Ammon's horn (tissue), 1 donor: ENCODE data around the gene NCCRP1.

Source experiments
- DNase-seq: peaks from one replicate; pipeline ENCODE4 v3.0.0-alpha.2; 2016; ENCODE audit warnings: low spot score

The NCCRP1 gene

DNA sequence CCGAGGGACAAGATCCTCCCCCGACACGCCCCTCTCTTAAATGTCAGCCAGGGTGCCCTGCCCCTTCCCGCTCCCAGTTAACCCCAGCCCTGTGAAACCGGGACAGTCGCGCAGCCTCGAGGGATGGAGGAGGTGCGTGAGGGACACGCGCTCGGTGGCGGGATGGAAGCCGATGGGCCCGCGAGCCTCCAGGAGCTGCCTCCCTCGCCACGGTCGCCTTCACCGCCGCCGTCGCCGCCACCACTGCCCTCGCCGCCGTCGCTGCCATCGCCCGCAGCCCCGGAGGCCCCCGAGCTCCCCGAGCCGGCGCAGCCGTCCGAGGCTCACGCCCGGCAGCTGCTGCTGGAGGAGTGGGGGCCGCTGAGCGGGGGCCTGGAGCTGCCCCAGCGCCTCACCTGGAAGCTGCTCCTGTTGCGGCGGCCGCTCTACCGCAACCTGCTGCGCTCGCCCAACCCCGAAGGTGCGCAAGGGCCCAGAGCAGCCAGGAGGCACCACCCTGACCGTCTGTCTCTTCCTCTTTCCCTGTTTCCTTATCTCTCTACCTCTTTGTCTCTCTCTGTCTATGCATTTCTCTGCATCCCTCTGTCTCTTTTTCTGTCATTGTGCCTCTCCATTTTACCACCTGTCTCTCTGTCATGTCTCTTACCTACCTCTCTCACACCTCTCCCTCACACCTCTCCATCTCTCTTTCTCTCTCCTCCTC lies at the start of gene NCCRP1:
NCCRP1 (plus strand) TSS at position 105 of the 703 bp plus-strand sequence; CDS start at position 124, 19 bp downstream.
- no peak for DNase-seq

DNA sequence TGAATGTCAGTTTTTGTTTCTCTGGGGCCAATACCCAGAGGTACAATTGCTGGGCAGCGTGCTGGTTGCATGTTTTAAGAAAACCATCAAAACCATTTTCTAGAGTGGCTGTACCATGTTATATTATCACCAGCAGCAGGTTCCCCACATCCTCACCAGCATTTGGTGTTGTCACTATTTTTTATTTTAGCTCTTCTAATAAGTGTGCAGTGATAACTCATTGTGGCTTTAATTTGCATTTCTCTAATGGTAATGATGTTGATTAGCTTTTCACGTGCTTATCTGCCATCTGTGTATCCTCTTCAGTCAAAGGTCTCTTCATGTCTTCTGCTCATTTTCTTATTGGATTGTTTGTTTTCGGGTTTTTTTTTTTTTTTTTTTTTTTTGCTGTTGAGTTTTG lies 49.3 kb upstream of the NCCRP1 start:
- DNase-seq, result no peak

GRCh38 chr19:39148939-39149529 lies 47.7 kb upstream of the NCCRP1 start:
- no peak for DNase-seq

- DNase-seq, result no peak
Measured at GRCh38 chr19:39150235-39150634, 46.5 kb upstream of the NCCRP1 start.

DNA sequence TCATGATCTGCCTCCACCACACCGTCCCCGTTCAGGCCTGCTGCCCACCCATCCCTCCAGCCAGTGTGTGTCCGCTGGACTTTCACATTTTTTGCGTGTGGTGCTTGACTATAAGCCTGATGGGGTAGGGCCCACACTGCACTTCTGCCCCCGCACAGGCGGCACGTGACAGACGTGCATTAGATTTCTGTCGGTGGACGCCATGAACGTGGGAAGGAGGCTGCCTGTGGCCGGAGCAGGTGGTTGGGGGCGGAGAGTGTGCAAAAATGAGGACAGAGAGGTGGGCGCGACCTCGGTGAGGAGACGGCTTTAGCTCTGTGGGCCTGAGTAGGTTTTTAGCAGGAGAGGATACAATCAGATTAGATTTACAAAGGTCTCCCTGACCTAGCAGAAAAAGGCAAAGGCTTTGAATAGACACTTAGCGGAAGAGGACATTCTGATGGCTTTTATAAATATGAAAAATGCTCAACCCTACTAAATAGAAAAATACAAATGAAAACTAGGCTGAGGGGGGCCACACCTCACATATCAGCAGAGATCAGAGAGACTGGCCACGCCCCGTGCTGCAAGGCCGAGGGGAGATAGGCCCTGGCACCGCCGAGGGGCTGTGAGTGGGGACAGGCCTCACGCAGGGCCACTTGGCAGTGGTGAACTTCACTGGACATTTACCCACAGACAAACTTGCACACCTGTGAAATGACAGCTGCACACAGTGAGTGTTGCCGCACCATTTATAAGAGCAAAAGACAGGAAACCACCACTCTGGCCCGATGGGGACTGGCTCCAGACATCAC lies 45.8 kb upstream of the NCCRP1 start:
- no peak for DNase-seq

GRCh38 chr19:39152066-39152465 lies 44.7 kb upstream of the NCCRP1 start:
- DNase-seq, result no peak

DNA sequence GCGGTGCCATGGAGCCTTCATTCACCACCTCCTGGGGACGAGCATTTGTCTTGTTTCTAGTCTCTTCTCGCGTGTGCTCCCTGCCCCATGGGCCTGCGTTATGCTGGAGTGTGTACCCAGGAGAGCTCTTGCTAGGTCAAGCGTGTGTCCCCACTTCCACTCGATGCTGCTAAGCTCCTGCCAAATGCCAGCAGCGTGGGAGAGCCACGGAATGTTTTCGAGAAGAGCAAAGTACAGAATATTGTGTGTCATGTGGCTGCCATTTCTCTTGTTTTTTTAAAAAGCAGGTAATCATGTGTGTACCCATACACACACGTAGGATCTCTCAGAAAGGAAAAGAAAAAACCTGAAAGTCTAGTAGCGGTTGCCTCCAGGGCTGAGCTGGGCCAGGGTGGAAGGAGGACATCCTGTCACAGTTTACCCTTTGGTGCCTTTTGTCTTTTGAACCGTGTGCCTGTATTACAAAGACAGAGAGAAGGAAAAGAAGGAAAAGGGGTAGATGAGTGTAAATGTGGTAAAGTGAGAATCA lies 42.6 kb upstream of the NCCRP1 start:
- no peak for DNase-seq

DNA sequence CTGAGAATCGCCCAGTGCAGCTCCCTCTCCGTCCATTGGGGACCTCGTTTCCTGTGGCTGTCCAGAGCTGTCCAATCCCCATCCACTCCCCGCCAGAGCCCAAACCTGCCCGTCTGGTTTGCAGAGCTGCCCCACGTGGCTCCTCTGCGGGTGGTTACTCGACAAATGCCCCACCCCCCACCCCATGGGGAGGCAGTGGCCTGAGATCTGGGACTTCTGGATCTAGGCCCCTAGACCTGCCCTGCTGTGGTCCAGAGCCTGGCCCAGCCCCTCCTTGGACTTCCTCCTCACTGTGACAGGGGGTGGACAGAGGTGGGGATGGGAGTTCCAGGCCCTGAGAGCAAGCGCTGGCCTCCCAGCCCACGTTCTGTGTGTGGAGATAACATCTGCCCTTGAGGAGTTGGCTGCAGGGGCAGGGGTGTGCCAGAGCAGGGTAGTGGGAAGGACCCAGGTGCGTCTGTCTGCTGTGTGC lies 42.1 kb upstream of the NCCRP1 start:
- no peak for DNase-seq

DNA sequence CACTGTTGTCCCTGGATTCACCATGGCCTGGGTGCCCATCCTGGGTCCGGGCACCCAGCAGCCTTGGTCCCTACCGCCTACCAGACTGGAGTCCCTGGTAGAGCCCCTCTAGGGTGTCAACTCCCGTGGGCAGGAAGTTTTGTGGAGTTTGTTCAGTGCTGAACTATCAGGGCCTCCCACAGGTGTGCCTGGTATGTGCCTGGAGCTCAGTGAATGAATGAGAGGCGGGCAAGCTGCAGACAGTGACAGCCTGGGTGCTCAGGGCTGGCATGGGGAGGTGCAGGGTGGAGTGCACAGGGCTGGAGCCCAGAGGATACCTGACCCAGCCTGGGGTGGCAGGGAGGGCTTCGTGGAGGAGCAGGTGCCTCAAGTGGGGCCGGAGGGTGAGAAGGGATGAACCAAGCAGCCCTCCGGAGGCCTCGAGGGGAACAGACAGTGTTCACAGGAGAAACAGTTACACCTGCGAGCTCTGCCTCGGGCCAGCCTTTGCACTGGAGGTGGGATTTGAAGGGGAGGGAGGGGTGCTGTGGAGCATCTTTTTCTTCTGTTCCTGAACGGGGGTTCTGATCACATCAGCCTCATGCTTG lies 41.6 kb upstream of the NCCRP1 start:
- DNase-seq, result no peak

GRCh38 chr19:39155741-39156140 lies 41.0 kb upstream of the NCCRP1 start:
- no peak for DNase-seq

DNA sequence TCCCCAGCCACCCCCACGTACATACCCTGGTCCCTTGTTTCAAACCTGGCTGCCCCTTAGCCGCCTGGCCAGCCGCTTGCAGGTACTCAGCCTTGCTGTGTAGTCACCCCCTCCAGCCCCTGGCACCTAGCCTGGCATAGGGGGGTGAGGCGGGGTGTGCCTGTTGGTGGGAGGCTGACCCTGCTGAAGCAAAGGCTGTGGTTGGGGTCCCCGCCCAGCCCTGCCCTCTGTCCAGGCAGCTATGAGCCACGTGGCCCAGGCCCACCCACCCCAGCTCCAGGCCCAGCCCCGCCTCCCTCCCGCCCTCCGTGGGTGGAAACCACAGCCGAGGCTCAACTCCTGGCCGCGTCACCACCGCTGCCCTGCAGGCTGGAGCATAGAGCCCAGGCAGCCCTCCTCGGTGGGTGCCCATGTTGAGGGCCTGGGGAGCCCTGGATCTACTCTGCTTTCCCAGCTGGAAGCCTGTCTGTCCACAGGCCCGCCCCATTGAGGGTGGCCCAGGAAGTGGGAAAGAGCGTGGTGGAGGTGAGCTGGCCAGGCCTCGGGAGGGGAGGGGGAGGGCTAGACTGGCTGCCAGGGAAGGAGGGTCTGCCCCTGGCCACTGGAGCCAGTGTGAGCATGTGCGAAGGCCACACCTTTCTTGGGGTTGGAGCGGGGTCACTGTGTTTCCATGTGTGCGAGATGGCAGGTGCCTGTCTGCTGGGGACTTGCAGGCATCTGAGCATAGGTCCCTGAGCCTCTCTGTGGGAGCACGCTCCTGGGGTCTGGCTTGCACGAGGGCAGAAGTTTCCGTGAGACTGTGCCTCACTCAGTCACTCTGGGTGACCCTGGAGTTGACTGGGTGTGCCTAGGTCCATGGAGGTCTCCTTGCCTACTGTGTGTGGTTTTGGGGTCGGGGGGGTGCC lies 40.2 kb upstream of the NCCRP1 start:
- no peak for DNase-seq

DNA sequence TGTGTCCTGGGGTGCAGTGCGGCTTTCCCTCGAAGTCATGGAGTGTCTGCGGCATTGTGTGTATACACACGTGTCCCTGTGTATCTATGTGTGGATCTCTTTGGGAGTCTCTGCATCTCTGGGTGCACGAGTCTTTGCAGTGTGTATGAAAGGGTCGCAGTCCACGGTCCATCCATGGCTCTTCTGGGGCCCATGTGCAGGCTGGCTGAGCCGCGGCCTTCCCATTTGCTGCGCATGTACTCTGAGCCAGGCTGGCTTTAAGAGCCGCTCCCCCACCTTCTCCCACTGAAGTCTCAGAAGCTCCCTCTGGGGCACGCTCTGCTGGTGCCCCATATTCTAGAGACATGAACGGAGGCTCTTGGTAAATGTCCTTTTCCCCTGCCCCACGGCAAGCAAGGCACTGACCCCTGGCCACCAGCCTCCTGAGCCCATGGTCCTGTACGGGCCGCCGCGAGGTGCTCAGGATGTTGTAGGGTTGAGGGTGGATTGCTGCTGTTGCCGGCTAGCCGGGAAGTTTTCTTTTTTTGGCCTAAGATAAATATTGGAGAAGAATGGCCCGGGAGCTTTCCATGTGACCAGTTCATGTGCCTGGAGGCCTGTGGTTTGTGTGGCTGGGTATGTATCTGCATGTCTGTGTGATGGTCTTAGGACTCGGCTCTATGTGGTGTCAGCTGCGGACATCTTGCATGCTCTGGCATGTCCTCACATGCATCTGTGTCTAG lies 39.3 kb upstream of the NCCRP1 start:
- DNase-seq, result no peak

GRCh38 chr19:39157997-39158389 lies 38.8 kb upstream of the NCCRP1 start:
- DNase-seq, result no peak

DNA sequence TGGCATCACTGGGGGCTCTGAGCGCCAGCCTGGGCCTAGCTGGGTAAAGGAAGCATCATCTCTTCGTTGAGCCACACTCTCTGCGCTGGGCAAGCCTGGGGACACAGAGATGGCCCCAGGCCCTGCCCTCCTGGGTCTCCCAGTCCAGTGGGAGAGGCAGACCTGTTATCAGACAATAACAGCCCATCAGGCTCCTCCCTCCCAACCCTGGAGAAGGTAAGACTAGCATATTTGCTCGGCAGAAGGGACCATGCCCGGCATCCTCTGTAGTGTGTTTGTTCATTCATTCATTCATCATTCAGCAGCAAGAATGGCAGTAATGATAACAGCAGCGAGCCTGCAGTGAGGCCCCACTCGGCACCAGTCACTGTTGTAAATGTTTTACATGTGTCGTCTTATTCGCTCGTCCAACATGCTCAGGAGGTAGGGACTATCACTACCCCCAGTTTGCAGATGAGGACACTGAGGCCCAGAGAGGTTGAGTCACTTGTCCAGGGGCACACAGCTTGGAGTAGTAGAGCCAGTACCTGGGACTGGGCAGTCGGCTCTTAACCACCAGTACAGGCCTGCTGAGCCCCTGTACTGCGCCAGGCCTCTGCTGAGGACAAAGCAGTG lies 38.0 kb upstream of the NCCRP1 start:
- no peak for DNase-seq

DNA sequence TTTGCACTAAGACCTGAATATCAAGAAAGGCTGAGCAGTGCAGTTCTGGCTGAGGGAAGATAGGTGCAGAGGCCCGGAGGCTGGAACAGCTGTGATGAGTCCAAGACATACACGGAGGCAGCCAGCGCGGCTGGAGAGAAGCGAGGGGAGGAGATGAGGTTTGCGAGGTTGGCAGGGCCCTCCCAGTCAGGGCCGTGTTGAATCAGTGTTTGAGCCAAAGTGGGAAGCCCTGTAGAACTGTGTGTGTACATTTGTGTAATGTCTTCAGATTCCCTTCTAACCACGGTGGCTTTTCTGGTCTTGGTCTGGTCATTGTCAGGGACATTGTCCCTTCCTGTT lies 36.3 kb upstream of the NCCRP1 start:
- DNase-seq, result no peak

- no peak for DNase-seq
Measured at GRCh38 chr19:39160889-39161672, 35.7 kb upstream of the NCCRP1 start.

DNA sequence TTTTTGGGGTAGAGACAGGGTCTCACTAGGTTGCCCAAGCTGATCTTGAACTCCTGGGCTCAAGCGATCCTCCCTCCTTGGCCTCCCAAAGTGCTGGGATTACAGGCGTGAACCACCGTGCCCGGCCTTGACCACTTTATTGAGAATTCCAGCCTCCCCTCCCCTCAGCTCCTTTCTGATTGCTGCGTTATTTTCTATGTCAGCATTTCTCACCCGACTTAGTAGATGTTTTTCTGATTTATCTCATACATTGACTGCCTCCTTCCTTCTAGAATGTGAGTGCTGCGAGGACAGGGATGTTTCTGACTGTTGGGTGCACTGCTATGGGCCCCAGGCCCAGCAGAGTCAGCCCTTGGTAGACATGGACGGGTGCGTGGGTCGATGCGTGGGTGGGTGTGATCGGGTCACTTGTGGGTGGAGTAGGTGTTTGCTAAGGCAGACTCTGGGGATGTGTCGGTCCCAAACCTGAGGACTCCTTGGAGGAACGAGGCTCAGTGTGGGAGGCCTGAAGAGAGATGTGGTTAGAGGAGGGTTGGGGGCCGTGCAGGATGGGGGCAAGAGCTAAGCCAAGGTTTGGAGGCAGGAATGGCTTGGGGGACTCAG lies 34.2 kb upstream of the NCCRP1 start:
- DNase-seq, result no peak

DNA sequence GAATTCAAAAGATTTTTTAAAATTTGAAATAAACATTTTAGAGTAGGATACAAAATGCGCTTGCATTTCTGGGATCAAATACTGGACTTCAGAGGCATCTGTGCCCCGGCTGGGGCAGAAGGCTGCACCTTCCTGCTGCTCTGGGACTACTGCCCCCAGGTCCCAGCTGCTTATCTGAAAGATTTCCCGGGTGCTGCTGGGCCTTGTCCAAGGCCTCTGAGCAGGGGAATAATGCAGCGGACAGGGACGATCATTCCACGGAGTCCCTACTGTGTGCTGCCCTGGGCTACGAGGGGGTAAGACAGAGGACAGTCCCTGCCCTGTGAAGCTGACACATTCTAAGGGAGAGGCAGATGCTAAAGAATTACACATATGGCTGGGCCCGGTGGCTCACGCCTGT lies 33.1 kb upstream of the NCCRP1 start:
- DNase-seq, result no peak

GRCh38 chr19:39164289-39164688 lies 32.5 kb upstream of the NCCRP1 start:
- DNase-seq, result no peak
